GM23338 (cell line): ENCODE data around the gene RHBDL3.

Experiments
- CREB1 ChIP-seq: fragments of 250-450 bp; sonication (Bioruptor Pico); IDR thresholded peaks from 2 replicates; pipeline ENCODE4 v1.5.0; 2020; ENCODE audit warnings: low read depth, mild to moderate bottlenecking, moderate library complexity
- CTCF ChIP-seq, 2 experiments: fragments of 200-600 bp in 1 of 2; sonication (generic) in 1 of 2; conservative IDR thresholded peaks; 2 replicates each; pipeline versions ENCODE4 v1.5.1 to v1.6.1; 2016 to 2017; ENCODE audit warnings: antibody characterized with exemption in 2 of 2, low read depth in 2 of 2, mild to moderate bottlenecking in 2 of 2, moderate library complexity in 1 of 2
- EZH2phosphoT487 ChIP-seq: fragments of 200-600 bp; sonication (generic); IDR thresholded peaks from one replicate; pipeline ENCODE4 v1.8.1; 2018; ENCODE audit warnings: antibody characterized with exemption; ENCODE audit not compliant: unreplicated experiment
- POLR2AphosphoS5 ChIP-seq: IDR thresholded peaks from 2 replicates; pipeline ENCODE4 v1.6.1; 2016; ENCODE audit warnings: antibody characterized with exemption, low read depth
- ZNF114 ChIP-seq: fragments of 250-450 bp; sonication (Bioruptor Pico); IDR thresholded peaks from 2 replicates; pipeline ENCODE4 v1.5.0; 2020; ENCODE audit warnings: mild to moderate bottlenecking, moderate library complexity

GRCh38 chr17:32349854-32350665 lies 84.4 kb downstream of the RHBDL3 start, which contains the start of gene ZNF207:
- TF ChIP-seq EZH2phosphoT487 (no peak), CTCF (conservative IDR thresholded peaks at IDR 0.05; ENCODE audit: low read depth in 2 of 2) (no peak), ZNF114 (no peak), POLR2AphosphoS5 (peak; percentile 99), CREB1 (peak; percentile 71)
